Left lobe of liver (tissue), 2 donors: ENCODE data around the gene METTL21A. TPM values are rescaled to one million over a fixed set of nuclear protein-coding genes. Genes with fewer than 3 reads are reported as not detected.
A peak's percentile ranks its signal among the peaks of the same experiment; 100 is the strongest.

Experiments
- ATAC-seq: fragments of 200-7000 bp; cut with Tn5 transposase; one replicate; pipeline ENCODE4 v1.9.1; 2020; ENCODE audit warnings: mild to moderate bottlenecking, moderate library complexity
- DNase-seq: peaks from one replicate; pipeline ENCODE4 v3.0.0-alpha.2; 2020; ENCODE audit warnings: low spot score
- total RNA-seq: library from RNA; stranded (reverse); gene quantifications from one replicate; pipeline ENCODE4 v1.2.1, GENCODE V29; 2021
- donor health status: DM: no; HTN: no; CAD: no; lungs with moderate emphysema.
- donor health status: DM: no; HTN: yes; CAD: no.

Gene METTL21A
- total RNA-seq, 1 donor from 2014 or later: 8.2 TPM

- ATAC-seq: peak; percentile 40
- DNase-seq: peak; percentile 76
Measured at GRCh38 chr2:207624185-207625013, 795 bp downstream of the METTL21A start.

DNA sequence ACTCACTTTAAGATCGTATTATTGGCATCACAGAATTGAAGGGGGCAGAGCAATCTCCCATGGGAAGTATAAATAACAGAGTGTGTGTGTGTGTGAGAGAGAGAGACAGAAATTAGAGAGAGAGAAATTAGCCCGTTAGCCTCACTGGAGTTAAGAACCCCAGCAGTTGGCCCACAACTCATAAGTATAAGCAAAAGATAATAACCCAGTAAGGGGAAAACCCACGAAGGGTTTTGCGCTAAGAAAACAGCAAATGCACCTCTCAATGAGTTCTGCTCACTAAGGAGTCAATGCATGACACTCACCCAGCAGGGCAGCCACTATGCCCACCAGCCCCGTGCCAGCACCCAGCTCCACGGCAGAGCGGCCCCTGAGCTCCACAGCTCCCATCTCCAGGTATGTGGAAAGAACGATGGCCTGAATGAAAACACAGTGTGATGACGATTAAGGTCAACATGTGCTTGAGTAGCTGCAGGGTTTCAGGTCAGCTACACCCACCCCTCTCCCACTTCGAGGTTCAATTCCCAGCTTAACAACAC lies 3.6 kb downstream of the METTL21A start:
- no peak for DNase-seq
- ATAC-seq: no peak

DNA sequence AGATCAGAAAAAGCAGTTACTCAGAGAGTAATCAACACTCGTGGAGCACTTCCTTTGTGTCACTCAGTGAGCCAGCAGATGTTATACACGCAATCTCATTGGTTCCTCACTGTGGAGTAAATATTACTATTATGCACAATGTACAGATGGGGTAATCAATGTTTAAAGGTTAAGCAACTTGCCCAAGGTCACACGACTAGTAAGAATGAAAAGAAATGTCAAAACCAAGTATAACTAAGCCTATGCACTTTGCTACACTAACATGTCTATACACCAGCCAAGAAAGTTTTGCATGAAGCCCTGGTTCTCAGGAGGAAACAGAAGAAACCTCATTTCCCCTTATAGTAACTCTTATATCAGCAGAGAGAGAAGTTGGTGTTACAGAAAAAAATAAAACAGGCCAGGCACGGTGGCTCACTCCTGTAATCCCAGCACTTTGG lies 5.4 kb downstream of the METTL21A start:
- ATAC-seq (no peak), DNase-seq (no peak)

DNA sequence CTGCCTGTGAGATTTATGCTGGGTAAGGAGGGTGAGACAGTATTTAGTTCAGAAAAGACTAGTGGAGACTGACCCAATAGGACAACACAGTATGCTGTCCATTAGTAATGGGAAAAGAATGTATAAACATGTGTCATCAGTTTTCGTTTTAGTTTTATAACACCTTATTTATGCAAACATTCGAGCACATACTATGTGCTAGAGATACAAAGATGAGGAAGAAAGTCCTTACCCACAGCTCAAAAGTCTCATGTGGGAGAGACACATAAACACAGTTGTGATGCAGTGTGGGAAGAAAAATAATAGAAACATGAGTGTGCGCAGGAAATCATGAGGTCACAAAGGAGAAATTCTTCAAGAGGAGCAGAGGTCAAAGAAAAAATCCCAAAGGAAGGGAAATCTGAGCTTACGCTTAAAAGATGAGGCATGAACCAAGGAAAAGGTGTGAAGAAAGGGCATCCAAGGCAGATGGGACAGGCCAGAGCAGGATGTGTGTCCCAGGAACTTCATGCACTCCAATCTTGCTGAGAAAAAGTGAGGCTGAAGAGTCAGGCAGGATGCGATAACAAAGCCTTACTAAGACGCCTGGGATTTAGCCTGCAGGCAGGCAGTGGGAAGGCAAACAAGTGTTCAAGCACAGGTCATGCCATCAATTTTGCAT lies 8.1 kb downstream of the METTL21A start:
- DNase-seq: no peak

DNA sequence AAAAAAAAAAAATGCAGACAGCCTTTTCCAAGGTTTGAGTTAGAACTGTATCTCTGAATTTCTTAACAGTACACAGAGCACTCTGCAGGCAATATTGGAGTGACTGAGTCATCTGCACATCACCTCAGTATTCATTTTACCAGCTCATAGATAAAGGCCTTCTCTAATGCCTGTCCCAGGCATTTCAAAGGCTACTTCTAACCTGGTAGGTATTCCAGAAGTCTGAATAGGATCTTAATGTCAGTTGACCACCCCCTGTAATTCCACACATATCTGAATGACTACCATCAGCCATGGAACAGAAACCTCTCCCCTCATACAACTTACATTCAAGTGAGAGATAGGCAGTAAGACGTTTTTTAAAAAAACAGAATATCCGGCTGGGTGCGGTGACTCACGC lies 9.0 kb downstream of the METTL21A start:
- DNase-seq: no peak
- ATAC-seq: no peak

More for the DNA sequence above, 8.1 kb downstream of the METTL21A start:
- no peak for ATAC-seq

DNA sequence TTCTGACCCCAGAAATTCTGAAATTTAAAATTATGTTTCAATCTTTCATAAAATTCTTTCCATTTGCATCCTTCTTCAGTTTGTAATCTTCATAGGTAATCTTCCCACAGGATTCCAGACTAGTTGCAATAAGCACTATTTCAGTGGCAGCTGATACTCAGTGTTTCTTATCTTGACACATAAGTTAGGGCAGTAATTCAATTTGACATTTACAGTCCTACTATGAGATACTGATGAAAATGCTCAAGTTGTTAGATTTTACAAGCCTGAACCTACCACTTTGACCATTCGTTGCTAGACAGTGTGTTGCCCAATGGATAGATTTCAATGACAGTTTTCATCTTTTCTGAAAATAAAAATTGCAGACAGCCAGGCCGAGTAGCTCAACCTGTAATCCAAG lies 10.4 kb downstream of the METTL21A start:
- ATAC-seq: no peak
- DNase-seq: no peak

- no peak for ATAC-seq
- DNase-seq: no peak
Measured at GRCh38 chr2:207612714-207613113, 12.5 kb downstream of the METTL21A start.

DNA sequence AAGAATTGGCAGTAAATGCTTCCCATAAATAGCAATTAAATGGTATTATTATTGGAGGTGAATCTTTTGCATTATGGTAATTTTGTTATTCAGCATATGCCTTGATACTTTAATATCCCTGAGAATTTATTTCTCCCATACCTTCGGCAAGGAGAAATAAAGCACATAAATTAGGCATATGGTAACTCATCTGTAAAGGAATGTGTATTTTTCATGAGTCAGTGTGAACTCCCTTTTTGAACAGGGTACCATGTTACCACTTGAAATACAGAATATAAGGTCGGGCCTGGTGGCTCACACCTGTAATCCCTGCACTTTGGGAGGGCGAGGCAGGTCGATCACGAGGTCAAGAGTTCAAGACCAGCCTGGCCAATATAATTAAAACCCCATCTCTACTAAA lies 18.4 kb downstream of the METTL21A start:
- ATAC-seq (no peak), DNase-seq (no peak)

DNA sequence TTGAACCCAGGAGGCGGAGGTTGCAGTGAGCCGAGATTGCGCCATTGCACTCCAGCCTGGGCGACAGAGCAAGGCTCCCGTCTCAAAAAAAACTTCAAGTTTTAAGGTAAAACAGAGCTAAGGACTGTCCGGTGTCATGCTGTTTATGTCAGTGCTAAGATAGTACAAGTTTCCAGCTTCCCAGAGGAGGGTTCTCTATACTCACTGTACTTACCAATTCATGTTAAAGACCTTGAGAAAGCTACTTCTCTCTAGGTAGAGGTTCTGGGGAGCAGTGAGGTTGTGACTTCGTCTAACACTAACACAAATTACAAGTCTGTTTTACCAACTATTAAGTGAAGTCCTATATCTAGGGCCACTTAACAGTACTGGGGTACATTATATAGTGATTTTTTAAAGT lies 18.8 kb downstream of the METTL21A start:
- ATAC-seq: no peak
- DNase-seq: no peak

DNA sequence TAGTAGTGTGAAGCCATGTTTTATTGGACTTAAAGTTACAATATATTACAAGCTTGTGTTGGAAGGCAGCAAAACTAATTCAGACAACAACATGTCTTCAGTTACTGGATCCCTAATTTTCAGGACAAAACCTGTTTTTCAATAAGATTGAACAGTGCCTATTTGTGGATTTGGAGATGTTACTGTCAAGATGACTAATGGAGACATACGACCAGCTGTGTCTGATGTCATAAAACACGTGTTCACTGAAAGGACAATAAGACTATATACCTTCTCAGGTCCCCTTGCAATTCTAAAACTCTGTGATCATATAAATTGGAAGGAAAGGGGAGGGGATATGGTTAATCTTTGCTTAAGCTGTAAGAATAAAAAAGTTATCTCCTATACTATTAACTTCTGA lies 21.7 kb downstream of the METTL21A start:
- ATAC-seq: no peak
- DNase-seq: no peak

DNA sequence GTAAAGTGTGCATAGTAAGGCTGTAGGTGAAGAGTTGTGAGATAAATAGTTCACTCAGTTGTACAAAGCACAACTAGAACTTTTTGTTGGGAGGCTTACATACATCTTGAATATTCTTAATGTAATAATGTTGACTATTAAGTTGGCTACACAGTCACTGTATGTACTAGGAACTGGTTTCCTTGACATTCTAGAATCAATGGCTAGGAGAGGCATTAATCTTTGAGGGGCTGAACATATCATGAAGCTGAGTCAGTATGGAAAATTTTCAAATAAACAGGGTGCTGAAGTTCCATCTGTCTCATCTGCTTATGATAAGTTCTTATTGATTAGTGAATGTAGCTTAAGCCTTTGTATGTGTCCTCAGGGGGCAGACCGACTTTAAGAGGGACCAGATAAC lies 23.4 kb downstream of the METTL21A start:
- ATAC-seq: no peak

GRCh38 chr2:207600231-207600630 lies 25.0 kb downstream of the METTL21A start:
- ATAC-seq: no peak
- no peak for DNase-seq

More for the DNA sequence above, 23.4 kb downstream of the METTL21A start:
- no peak for DNase-seq

GRCh38 chr2:207599636-207600035 lies 25.6 kb downstream of the METTL21A start:
- ATAC-seq (no peak), DNase-seq (no peak)

GRCh38 chr2:207594731-207595130 lies 30.5 kb downstream of the METTL21A start:
- ATAC-seq (no peak), DNase-seq (no peak)

GRCh38 chr2:207594264-207594663 lies 30.9 kb downstream of the METTL21A start:
- no peak for DNase-seq
- ATAC-seq: peak; percentile 76

- no peak for ATAC-seq
- DNase-seq: no peak
Measured at GRCh38 chr2:207593277-207593676, 31.9 kb downstream of the METTL21A start.

DNA sequence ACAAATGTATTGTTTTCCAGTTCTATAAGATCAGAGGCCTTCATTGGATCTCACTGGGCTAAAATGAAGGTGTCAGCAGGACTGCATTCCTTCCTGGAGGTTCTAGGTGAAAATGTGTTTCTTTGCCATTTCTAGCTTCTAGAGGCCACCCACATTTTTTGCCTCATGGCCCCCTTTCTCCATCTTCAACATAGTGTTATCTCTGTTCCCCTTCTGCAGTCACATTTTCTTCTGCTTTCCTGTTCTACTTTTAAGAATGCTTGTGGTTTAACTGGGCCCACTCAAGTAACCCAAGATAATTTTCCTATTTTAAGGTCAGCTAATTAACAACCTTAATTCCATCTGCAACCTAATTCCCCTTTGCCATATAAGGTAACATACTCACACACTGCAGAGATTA lies 36.1 kb downstream of the METTL21A start:
- DNase-seq: no peak
- ATAC-seq: no peak

GRCh38 chr2:207587305-207587704 lies 37.9 kb downstream of the METTL21A start:
- no peak for DNase-seq
- ATAC-seq: no peak

- ATAC-seq: peak; percentile 14
- DNase-seq: no peak
Measured at GRCh38 chr2:207584952-207585351, 40.2 kb downstream of the METTL21A start.

DNA sequence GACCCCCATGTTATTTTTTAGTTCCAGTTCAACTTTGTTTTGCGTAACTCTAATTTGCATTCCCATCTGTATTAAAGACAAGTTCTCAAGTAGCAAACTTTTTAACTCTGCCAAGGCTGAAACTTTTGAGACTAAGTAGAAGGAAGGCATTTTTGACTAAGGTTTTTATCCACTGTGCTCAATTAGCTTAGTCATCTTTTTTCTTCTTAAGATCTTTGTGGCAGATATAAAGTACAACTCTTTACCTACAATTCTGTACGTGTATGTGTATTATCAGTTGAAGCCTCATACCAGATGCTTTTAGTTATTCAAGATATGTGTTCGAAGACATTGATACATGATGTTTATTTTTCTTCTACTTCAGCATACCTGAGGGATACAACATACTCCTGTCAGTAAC lies 53.8 kb downstream of the METTL21A start:
- ATAC-seq: no peak
- no peak for DNase-seq

DNA sequence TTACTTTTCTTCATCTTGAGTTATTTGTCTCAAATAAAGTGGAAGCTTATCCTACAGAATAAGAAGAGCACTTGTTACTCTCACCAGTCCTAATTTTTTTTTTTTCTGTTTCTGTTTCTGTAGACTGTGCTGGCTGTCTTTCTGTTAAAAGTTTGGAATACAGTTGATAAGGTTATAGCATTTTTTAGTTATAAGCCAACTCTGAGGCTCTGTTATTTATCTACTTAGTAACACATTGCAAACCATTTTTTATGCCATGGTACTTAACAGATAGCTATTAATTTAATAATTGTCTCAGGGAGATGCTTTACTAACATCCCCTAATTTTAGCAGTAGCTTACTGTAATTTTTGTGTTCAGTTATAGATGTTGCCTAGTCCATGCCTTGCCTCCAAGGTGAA lies 57.5 kb downstream of the METTL21A start:
- DNase-seq (no peak), ATAC-seq (no peak)
